Fibroblast of the conjunctiva (primary cell): ENCODE data around the gene MEIS2.

Experiments used
- DNase-seq: peaks from one replicate; pipeline ENCODE4 v3.0.0-alpha.2; 2010; ENCODE audit warnings: low read depth

Gene MEIS2

GRCh38 chr15:37112171-37112570 is 11.8 kb upstream of the MEIS2 start:
- no peak for DNase-seq

- DNase-seq = no peak
Measured at GRCh38 chr15:37111427-37111717, 11.0 kb upstream of the MEIS2 start.

DNA sequence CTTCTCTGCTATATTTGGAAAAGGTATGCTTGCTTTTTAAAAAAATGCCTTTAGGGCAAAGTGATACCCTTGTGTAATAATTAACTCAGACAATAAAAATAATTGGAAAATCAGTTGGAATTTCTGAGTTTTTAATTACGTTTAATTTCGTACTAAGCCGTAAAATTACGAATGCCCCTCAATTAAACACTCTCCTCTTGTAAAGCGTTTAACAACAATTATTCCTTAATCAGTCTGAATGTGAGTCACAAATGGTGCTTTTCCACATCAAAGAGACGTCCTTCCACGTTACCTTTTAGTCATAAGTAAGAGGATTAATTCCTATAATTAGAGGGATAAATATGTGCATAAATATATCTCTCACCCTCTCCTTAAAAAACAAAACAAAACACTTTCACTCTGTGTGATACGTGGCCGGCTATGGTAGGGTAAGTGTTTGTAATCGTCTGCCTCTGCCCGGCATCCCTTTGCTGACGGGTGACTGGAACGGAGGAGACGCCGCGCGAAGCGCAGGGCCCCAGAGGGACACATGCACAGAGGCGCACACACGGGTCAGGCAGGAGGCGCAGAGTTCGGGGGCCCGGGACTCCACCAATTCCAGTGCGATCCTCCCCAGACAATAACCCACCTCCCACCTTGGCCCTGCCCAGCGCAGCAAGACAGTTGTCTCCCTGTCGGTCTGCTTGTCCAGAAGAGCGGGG is 9.7 kb upstream of the MEIS2 start:
- DNase-seq = no peak

DNA sequence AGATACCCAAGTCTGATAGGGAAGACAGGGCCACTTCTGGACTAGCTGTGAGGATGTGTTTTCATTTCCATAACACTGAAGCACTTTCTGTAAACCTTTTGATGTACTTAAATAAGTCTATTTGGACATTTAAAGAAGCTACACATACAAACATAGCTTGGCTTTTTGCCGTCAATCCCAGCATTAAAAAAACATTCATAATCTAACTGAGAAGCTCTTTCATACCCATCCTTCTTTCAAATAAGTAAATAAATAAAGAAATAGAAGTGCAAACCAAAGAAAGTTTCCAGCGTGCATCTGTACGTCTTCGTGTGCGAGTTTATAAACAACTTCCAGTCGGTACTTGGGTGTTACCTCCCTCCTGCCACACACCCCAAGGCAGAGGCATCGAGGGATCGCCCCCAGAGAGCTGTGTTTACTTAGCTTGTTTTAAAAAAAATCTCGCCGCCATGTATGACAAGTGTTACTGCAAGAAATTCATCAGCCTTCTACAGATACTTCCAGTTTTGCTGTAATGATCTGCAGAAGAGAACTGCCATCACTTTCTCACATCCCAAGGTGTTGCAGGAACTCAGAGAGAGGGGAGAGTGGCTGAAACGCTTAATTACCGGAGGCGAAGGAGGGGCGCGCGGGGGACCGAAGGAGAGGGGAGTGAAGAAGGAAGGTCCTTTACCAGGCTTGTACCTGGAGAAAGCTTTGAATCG is 9.0 kb upstream of the MEIS2 start:
- DNase-seq = no peak

DNA sequence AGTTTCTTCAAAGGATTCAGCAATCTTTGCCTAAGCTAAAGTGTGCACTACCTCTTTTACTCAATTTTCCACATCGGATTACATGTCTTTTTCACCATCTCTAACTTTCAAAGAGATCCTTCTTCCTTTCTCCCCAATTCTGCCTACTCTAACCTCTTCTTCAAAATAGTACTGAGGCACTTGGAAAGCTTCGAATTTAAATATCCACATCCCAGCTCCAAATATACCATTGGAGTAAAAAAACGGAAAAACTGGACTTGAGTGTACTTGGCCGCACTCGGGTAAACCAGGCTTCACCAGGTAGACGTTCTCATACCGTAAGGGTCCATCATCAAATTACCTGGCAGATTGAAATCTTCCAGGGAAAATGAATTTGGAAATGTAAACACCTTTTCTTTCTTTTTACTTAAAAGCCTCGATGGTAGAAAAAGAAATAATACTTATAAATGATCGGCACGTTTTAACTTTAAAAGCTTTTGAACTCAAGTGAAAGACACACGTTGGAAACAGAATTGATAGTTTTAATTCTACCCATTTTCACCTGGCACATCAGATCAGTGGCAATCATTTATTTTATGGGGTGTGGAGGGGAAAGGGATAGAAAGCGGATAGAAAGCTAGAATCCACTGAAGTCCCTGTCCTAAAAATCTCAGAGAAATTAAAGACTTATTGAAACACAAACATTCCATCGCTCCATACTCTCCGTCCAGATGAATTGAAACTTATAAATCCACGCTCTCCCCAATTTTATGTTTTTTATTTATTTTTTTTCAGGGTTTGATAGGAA is 8.2 kb upstream of the MEIS2 start:
- DNase-seq = no peak

- no peak for DNase-seq
Measured at GRCh38 chr15:37107744-37108380, 7.5 kb upstream of the MEIS2 start.

DNA sequence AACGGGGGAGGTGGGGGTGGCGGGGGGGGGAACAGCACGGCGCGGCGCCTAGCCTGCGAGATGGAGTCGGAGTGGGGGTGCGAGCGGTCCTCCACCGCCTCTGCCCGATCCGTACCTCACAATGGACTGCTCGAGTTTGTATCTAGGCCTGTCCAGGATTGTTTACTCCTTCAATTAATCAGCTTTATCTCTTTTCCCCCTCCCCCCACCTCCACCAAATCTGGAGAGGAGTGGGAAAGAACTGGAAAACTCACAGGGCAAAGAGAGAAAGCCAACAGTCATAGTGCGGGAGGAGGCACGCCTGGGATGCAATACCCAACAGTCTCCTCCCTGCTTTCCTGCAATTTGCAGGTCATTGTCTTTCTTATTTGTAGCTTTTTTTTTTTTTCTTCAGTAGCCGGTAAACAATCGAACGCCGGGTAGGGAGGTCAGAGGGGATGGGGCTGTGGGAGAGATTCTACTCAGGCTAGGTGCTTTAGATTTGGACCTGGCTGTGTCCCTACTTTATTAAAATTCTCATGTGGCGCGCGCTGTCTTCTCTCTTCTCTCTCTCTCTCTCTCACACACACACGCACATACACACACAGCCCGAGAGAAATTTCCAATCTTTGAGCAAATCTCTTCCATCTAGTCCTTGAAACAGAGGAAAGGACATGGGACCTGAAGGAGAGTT is 6.9 kb upstream of the MEIS2 start:
- DNase-seq = no peak

DNA sequence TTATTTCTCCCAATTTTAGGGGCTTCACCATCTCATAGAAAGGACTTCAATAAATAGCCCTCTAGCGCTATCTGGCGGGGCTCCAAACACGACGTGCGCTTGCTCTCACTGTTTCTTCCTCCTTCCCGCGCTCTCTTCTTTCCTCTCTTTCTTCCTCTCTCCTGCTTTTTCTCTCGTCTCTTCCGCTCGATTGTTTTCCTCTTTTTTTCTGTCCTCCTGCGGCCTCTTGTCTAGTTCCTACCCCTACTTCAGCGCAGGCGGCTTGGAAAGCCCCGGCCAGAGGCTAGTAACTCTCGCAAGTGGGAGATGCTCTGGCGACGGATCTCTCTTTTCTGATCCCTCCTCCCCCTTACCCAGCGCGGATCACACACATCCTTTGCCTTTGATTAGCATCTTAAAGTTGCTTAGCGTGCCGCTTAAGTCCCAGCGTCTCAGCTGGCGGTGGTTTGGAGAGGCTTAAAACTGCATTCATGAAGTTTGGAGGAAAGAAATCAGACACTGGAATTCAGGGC is 6.2 kb upstream of the MEIS2 start:
- no peak for DNase-seq

DNA sequence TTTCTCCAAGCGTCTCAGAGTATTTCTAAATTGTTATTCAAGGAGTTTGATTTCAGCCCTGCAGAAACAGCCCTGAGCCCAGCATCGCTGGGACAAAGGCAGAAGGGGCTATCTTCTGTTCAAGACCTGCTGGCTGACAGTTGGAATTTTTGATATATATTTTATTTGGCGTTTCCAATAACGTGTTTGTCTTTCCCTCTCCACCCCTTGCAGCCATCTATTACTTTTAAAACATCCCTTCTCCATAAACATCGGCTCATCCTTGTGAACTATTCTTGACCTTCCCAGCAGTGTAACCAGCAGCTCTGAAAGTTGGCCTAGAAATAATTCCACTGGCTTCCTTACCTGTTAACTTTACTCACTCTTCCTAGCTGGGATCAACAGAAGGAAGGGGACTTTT is 5.5 kb upstream of the MEIS2 start:
- DNase-seq = no peak

DNA sequence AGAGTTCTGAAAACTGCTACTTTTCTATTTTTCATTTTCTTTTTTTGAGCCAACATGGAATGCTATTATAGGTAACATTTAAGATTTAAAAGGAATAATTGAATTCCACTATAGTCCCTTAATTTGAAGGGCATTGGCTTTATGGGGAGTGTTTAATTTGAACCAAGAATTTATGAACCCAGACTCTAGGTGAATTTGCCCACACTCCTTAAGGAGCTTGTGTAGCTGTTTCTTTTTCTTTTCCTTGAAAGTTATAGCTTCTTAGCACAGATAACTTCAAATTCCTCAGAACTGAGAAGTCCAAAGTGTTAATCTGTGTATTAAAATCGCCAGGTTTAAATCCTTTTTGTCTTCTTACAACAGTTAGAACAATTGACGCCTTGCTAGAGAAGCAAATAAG is 4.7 kb upstream of the MEIS2 start:
- no peak for DNase-seq

DNA sequence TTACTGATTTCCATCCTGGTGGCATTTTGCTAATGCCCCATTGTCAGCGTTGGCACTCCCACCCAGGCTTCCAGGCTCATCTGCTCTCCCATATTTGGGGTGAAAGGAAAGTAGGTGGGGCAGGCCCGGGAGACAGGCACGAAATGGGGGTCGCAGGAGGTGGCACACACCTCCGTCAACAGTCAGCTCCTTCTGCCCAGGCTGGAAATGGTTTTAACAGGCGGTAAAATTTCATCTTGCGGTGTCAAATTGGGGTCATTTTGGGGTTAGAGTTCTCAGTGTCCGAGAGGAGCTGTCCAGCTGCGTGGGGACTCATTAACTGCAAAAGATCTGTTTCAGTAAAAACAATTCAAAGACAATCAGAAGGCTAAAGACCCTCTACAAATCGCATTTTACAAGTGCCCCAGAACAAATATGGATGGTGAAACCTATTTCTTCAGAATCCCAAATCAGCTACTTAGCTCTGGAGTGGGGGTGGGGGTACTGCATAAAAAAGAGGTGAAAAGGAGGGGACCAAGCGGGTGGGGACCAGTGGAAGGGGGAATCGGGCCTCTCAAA is 4.2 kb upstream of the MEIS2 start:
- no peak for DNase-seq

- no peak for DNase-seq
Measured at GRCh38 chr15:37103475-37104423, 3.4 kb upstream of the MEIS2 start.

DNA sequence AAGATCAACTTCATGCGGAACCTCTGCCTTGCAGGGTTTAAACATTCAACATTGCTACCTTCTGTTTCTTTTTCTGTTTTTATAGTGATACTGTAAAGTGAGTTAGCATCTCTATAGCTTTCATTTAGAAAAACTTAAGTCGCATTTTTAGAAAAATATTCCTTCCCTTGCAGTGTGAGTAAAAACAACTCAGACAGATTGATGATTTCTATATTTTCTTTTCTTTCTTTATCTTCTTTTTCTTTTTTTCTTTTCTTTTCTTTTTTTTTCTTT is 2.8 kb upstream of the MEIS2 start:
- DNase-seq = no peak

DNA sequence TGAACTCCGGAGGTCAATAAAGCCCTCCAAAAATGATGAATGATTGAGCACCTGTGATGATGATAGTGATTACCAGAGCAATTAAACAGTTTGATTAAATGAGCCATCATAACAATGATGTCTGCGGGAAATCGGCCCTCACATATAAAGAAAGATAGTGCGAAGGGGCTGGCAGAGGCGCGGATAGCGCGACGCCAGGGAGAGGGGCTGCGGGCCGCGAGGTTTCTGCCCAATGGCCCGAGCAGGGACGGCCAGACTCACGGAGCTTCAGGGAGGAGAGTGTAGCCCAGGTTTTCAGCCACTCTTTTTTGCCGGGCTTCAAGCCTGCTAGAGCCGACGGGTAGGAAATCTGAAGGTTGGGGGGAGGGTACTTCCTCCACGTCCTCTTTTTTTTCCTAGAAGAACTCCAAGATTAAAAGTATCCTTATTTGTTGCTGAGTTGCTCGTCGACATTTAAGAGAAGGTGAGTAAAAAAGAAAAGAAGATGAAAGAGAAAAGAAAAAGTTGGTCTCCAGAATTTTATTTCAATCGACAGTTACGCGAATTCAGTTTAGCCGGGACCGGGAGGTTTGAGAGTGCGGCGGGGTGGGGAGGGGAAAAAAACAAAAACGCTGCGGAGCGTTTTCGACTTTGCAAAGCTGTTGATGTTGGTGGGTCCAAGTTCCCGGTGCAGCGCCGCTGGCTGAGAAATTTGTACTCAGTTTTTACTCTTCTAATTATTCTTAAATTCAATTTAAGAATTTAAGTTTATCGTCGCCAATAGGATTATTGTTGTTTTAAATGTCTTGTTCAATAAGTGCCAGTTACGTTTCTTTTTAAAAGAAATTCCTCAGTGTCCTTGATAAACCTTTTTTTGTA is 2.2 kb upstream of the MEIS2 start:
- DNase-seq = no peak

DNA sequence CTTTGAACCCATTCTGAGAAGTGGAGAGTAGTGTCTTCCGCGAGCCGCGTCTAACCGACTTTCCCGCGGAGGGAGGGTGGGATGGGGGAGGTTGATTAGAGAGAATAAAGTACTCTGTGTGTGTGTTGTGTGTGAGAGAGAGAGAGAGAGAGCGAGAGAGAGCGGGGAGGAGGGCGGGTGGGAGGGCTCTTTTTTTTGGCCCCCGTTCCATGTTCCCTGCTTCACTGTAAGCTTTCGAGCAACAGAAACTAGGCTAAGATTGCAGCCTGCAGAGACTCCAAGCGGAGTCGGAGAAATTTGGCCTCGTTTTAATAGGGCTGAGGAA is 1.6 kb upstream of the MEIS2 start:
- no peak for DNase-seq

DNA sequence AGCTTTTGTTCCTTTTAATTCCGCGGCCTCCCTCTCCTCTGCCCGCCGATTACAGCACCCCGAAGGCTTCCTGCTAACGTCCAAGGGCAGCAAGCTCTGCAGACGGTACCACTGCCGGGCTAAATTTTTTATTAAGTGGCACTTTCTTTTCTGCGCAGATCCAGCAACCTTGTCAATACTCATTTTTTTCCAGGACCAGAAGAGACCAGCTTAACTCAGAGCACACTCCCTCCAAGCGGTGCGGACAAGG is 542 bp upstream of the MEIS2 start:
- DNase-seq = no peak

- no peak for DNase-seq
Measured at GRCh38 chr15:37099319-37100108, 835 bp downstream of the MEIS2 start.

DNA sequence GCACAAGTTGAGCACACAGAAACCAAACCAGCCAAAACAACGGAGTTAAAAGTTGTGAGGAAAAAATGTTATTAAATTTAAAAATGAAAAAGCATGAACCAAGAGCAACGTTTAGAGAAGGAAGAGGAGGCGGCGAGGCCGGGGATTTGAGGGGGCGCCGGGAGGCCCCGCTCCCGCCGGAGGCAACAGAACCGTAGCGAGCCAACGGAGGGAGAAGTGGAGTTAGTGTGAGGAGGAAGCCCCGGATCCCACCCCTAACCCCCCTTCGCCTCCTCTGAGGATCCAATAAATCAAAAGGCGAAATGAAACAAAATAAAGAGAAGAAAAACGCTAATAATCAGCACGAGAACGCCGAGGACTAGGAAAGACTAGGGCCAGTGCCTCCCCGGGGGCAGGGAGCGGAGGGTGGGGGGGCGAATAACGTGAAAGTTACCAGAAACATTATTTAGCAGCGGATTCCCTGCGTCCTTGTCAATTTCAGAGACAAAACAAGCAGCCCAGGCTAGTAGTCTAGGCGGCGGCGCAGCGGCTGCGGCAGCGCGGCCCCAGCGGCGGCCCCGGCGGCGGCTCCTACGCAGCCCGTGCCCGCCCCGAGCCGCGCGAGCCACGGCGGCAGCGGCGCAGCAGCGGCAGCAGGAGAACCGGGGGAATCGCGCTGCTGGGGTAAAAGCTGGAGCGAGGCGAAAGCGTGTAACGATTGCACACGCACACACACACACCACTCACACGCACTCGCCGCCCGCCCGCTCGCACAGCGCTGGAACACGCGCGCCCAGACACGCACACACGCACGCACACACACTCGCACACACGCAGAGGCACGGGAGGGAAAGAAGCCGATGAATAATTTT is 1.7 kb downstream of the MEIS2 start:
- DNase-seq = no peak
